Fibroblast of skin of right biceps (primary cell): ENCODE measurements around the gene CLASP1.
"Not testable (repeated sequence)": the region's sequence is repeated elsewhere in the genome, so short reads cannot be mapped to it uniquely, and the experiment has no call there.

Source experiments
- DNase-seq: peaks from one replicate; pipeline ENCODE4 v3.0.0-alpha.2; 2013

The CLASP1 gene

DNA sequence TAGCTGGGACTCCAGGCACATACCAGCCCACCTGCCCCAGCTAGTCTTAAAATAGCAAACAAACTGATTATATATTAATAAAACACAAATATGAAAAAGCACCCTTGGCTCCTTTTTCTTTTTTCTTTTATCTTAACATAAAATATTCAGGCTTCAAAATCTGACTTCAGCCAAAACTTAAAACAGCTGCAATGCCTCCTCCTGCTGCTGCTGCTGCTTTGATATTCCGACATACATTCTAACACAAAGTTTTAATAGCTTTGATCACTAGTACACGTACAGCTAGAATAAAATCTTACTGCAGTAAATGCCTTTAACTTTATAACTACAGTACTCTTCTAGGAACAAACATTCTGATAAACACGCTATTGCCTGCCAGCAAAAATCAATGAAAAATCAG lies 190.0 kb downstream of the CLASP1 start:
- no peak for DNase-seq

DNA sequence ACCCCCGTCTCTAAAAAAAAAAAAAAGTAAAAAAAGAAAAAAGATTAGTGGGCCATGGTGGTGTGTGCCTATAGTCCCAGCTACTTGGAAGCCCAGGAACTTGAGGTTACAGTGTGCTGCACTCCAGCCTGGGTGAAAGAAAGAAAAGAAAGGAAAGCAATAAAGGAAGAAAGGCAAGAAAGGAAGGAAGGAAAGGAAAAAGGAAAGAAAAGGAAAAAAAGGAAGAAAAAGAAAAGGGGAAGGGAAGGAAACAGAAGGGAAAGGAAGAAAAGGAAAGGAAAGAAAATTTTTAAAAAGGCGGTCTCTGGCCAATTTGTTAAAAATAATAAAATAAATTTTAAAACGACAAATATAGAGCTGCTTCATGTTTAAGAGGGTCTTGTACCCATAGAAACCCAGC lies 192.9 kb downstream of the CLASP1 start:
- DNase-seq, result no peak

DNA sequence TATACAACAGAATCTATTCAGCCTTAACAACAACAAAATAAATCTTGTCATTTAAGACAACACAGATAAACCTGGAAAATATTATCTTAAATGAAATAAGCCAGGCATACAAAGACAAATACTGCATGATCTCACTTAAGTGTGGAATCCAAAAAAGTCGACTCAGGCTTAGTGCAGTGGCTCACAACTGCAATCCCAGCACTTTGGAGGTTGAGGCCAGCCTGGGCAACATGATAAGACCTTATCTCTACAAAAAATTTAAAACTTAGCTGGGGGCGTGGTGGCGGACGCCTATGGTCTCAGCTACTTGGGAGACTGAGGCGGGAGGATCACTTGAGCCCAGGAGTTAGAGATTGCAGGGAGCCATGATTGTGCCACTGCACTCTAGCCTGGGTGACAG lies 193.8 kb downstream of the CLASP1 start:
- DNase-seq, result no peak

DNA sequence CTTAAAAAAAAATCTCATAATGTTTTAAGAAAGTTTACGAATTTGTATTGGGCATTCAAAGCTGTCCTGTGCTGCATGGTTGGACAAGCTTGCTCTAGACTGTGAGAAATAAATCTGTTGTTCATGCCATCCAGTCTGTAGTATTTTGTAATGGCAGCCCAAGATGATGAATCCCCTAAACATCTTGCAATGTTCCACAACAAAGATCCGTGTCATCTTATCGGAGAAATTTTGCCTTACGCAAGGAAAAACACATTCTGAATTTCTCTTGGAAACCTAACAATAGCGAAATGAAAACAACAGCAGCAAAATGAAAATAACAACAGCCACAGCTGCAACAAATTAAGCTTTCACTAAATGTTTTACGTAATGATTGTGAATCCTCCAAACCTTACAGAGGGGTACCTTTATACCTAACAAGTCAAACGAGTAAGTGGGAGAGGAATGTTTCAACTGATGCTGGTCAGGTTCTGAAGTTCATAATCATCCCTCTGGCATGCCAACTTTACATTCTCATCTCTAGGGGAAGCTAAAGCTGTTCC lies 194.6 kb downstream of the CLASP1 start:
- no peak for DNase-seq

DNA sequence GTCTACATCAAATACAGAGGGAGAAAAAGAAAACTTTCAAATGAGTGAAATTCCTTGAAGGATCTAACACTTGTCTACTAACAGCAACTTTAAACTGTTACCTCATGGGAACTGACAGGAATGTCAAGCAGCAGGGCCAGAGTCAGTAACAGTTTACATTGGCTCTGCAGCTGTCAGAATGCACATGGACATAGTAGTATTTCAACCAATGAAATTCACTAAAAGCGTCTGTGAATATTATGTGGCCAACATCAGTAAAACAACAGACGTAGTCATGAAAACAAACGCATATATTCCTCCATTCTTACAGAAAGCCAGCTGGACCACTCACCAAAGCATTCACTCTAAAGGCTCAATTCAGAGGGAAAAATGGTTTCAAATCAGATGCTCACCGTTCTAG lies 197.9 kb downstream of the CLASP1 start:
- DNase-seq, result no peak

DNA sequence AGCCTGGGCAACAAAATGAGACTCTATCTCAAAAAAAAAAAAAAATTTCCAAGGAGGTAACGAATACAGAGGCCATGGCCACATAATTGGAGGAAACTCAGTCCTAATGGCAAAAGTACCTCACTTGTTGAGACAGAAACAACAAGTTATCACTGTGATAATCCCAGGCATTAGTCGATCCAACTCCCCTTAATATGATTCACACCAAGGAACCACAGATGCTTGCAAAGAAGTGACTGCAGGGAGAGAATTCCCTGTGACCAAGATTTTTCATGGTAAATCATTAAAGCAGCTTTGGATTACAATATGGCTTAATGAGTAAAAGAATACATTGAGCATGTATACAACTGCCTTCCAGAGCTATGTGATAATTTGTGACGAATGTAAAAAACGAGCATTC lies 199.0 kb downstream of the CLASP1 start:
- no peak for DNase-seq

DNA sequence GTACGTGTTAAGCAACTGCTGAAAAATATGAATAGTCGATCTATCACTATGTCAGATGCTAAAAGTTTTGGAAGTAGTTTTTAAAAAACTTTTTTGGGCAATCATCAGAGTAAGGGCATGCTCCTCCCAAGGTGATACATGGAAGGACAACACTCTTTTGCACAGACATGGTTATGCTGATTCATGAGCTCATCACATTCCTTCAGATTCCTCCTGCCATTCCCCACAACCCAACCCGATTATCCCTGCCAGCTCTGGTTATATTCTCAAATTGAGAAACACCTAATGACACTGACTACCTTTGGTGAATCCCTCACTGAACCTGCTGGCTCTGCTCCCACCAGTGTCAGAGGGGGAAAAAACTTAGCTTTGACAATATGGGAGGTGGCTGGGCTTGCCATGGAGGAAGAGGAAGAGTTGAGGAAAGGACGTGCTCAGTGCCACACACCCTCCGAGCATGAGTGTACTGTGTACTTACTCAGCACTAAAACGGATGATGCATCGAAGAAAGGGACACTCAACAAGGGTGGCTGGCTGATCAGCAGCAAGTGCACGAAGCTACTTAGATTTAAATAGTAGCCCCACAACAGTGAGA lies 202.5 kb downstream of the CLASP1 start:
- no peak for DNase-seq

DNA sequence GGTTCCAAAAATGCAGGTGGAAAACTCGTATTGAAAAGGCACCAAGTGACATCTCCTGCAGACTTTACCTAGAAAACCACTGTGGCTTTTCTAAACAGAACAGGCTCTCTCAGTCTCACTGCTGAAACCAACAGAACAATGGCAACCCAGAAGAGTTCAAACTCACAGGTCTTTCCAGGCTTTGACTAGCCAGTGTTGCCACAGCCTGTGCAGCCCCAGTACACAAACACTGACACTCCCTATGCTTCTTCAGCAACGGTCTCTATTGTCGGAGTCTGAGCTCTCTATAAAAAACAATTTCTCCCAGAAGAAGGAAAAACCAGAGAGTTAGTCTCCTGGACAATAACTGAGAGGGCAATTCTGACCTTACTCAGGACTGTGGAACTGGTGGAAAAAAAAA lies 206.4 kb downstream of the CLASP1 start:
- no peak for DNase-seq

DNA sequence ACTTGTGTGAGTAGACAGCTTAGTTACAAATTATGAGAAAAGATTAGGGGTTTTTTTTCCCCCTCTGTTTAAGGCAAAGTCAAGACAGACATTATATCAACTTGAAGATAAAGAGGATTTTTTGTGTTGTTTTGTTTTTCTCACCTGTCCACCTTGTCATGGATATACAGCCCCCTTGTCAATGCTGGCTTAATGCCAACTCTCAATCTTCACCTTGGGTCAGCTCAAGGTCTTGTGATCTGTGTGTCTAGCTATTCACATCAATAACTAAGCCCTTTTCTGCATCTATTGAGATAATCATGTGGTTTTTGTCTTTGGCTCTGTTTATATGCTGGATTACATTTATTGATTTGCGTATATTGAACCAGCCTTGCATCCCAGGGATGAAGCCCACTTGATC lies 211.0 kb downstream of the CLASP1 start:
- DNase-seq, result not testable (repeated sequence)

DNA sequence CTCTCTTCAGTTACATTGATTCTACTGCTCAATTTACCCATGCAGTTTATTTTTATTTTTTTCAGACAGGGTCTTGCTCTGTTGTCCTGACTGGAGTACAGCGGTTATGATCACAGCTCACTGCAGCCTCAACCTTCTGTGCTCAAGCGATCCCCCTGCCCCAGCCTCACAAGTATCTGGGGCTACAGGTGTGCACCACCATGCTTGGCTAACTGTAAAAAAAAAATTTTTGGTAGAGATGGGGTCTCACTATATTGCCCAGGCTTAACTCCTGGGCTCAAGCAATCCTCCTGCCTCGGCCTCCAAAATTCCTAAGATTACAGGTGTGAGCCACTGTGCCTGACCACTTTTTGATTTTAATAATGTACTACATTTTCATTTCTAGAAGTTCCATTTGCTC lies 212.3 kb downstream of the CLASP1 start:
- DNase-seq, result no peak

DNA sequence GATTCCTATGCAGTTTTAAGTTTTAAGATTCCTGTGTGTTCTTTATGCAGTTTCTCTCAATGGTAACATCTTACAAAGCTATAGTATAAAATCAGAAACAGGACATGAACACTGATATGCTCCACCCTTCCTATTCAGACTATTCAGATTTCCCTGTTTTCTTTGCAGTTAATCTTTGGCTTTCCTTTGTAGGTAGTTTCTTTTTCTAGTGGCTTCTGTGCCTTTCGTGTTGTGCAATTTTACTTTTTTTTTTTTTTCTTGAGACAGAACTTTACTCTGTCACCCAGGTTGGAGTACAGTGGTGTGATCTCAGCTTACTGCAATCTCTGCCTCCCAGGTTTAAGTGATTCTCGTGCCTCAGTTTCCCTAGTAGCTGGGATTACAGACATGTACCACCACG lies 213.5 kb downstream of the CLASP1 start:
- DNase-seq, result no peak

DNA sequence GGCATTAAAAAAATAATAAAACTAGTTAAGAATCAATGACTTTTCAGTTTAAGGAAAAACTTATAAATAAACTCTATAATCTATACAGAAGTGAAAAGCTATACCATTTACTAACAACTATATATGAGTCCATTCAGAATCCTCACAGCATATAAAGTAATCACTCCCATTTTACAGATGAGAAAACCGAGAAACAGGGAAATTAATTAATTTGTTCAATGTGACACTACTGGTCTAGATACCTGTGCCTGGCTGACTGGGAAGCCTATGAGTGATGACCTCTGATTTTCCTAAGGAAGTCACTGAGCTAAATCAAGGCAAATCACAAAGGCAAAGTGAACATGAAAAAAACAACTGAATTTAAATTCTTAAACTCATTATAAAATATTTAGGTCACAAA lies 218.0 kb downstream of the CLASP1 start:
- no peak for DNase-seq

DNA sequence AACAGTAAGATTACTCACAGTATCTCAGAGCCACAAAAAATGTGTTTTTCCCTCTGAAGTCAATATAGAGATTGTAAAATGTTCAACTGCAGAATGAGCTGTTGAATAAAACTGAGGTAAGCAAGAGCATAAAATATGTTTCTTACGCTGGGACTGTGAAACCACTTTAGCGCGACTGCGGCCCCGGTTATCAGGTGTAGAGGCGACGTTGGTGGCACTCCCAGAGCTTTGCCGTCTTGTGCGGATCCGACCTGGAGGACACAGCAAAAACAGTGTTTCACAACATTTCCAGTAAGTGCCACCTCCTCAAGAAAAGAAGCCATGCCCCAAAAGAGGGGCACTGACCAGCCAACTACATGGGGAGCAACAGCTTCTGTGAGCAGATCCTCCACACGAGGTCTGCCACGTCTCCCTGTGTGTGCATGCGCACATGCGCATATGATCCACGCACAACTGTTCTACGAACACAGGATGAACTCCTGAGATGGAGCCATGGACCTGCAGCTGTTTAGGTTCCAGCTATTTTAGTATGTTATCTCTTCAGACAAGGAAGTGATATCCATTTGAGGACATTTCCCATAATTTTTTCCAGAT lies 219.2 kb downstream of the CLASP1 start:
- no peak for DNase-seq

DNA sequence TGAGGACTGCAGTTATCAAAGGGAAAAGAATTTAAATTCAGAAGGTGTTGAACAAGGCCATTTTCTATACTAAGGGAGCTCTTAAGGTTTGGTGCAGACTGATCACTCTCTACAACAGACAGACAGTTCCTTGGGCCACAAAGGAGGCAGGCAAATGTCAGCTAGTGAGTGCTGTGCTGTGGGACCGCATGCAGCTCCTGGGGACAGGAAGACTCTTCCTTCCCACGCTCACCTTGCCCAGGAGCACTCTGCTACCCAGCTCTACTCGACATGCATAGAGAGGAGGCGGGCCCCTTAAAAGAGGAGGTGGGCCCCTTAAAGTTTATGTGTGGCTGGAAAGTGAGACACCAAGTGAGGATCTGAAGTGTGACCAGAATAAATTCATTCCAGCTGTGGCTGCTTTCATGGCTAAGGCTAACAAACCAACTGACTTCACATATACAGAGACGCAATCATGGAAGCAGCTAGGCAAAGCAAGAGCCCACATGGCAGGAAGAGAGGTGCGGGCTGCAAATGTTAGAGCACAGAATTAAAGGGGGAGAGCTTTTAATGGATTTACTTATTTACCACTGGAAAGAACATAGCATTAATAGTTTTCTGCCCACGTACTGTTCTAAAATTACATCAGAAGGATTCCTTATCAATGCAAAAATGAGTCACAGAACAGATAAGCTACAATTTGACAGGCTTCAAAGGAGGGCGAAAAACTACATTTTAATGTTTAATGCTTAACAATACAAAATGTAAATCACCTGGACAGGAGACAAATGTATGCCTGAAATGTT lies 220.0 kb downstream of the CLASP1 start:
- DNase-seq, result peak; percentile 30

DNA sequence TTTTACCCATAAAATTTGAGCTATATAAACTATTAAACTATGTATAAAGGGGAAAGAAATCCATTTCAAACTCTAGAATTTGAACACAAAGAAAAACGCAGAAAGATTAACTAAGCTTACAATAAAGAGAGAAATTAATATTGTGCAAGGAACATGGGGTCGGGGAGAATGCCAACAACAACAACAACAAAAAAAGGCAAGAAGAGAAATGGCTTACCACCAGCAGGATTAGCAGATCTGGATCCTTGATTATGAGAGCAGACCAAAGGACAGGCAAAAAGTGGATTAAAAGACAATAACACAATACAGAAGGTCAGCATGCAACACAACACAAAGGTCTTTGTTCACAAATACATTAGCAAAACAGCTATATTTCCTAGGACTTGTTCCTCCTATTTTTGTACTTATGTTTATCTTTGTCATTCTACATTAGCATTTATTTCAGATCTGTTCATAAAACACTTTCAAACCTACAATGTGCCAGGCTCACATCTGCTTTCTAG lies 222.0 kb downstream of the CLASP1 start:
- no peak for DNase-seq

DNA sequence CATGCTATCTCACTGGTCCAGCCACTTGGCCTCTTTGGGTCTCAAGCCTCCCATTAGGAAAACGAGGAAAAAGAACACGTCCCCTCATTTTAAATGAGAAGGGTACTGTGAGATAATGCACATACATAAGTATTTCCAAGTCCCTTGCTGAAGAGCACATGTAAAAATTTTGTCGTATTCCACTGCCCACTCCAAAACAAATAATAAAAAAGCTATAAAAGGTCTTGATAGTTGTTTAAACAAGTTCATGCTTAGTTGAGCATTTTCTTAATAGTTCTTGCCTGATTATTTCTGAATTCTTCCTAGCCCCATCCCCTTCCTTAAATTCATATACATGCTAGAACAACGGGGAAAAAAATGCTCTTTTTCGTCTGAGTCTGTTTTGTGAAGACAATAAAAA lies 228.8 kb downstream of the CLASP1 start:
- DNase-seq, result no peak

DNA sequence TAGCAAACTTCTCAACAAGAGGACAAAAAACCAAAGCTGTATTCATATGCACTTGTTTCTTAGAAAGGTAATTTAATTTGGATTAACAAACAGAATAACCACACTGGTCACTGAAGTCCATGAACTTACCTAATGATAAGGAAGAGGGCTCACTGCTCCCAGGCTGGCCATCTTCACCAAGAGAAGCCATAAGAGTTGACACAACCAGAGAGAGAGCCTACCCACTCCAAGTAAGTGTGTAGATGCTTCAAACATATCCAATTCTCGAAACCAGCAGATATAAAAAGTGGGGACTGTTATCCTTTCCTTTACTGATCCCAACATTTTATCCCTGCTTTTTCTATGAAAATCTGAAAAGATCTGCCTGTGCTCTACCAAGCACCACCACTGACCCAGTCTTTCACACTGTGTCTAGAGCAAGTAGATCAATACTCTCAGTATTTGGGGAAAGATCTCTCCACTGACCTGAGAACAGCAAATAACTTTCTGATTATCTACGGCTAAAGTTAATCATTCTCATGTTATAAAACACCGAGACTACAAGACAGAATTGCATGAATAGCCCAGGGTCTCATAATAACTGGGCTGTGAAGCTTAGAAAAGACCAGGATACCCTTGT lies 230.1 kb downstream of the CLASP1 start:
- DNase-seq, result no peak

DNA sequence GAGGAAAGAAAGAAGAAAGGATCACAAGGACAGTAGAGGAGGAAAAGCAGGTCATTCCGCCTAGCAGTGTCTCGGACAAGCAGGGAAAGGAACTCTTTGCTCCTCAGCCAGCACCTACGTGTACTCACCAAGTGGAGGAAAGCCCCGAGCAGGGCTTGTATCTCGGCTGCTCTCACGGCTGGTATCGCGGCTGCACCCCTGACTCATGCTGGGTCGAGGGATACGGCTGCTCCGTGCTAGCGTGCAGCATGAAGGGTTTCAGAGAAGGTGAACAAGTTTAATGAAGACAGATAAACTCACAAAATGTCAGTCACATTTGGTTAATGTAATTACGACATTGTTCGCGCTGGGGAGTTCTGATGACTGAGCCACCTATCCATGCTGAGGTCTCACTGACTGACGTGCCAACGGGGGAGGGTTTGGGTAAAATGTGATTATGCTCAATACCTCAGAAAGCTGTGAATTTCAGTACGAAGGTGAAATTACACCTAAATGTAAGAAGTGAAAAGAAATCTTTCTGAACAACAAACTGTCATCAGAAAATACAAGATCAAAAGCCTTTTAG lies 230.7 kb downstream of the CLASP1 start:
- DNase-seq, result no peak

DNA sequence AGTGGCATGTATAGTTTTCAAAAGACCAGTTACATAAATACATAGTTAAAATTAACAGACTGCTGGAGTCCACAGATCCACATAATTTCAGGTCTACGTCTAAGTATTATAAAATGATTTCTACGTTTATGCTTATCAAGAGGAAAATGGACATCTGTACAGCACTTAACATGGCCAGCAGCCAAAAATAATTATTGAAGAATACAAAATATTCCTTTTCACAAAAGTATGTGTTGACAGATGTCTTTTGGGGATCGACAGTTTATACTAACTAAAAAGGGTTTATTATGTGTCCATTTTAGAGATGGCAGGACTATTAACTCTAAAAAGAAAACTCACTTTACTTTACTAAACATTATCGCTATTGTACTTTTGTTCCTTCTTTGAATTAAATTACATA lies 231.4 kb downstream of the CLASP1 start:
- DNase-seq, result no peak

DNA sequence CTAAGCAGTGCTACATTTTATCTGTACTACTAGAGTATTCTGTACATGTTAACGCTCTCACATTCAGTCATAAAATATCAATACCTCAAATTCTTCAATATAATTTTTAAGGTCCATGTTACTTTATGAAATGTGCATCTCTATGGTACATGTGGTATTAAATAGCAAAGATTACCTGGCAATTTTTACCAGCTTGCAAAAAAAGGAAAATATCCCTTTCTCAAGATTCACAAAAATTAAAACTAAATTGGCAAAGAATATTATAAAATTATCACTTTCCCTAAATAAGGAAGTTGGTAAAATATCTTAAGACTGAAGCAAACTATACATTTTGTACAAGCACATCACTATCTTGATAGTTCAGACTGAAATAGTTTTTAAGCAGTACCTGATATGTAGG lies 233.5 kb downstream of the CLASP1 start:
- no peak for DNase-seq

DNA sequence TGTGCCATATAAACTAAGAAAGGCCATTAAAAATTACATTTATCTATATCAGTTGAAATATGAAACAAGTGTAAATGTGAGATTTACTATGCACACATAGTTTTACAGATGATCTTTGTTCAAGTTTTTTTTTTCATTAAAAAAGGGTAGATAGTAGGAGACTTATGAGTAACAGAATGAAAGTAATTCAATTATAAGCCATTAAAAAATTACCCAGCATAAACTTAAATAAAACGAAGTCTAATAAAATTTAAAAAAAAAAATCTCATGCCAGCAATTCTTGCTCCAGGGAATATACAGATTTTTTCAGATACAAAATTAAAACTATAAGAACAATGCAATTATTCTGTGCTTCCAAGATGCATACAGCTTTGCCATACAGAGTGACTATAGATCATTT lies 236.9 kb downstream of the CLASP1 start:
- DNase-seq, result no peak

DNA sequence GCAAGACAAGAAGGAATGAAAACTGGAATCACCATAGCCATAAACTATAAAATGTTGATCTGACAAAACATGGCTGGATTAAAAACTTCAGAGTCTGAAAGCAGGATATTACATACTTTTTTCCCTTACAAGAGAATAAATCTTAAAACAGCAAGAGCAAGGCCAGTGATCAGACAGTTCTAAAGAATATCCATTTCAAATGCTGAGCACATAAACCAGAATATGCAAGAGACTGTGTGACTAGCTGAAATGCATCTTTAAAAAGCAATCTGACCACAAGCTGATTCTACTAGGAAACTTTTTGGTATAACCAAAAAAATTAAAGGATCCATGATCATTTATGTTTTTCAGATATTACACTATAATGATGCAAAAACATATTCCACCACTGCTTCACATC lies 239.3 kb downstream of the CLASP1 start:
- no peak for DNase-seq

DNA sequence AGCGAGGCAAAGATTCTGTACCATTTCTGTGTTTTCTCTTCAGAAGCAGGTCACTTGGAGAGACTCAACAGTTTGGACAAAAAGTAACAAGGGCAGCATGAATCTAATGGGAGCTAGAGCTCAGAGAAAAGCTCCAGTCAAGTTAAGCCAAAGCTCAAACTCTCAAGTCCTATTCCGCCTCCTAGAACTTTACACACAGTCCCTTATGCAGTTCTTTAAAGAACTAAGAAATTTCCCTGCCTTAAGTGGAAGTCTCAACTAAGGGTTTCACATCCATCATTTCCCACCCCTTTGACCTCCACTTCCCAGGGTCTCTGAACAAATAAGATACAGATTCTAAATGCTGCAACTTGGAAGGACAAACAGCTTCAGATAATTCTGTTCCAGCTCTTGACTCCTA lies 239.9 kb downstream of the CLASP1 start:
- no peak for DNase-seq
